C4-2B (cell line): Measurements from ENCODE around the gene SLTM.
"Not testable (repeated sequence)": the region's sequence is repeated elsewhere in the genome, so short reads cannot be mapped to it uniquely, and the experiment has no call there.

ENCODE experiments used
- H3K27ac ChIP-seq: fragments of 450-650 bp; 2 replicates; pipeline ENCODE4 v1.5.1; 2017
- ZFX ChIP-seq: fragments of 450-650 bp; IDR thresholded peaks from 2 replicates; pipeline ENCODE4 v1.6.1; 2017
- TF ChIP-seq, protein P1 (sequence below): fragments of 450-650 bp; conservative IDR thresholded peaks from 2 replicates; pipeline ENCODE4 v1.5.1; 2017; ENCODE audit warnings: mild to moderate bottlenecking

Gene SLTM

DNA sequence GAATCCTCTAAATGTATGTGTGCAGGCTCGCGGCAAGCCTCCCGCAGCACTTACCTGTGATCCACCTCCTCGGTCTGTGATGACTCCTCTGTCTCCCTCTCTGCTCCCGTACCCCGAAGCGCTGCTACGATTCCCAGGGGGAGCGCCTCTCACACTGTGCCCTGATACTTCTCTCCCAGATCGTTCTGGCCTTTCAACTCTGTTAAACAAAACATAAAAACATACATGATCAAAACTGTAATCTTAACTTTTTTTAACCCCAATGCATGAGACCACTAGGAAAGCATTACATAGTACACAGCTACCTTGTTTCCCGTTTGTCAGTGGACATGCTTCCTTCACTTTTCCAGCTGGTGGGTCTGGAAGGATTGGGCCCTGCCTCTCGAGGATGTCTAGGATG, 46.6 kb downstream of the SLTM start:
- TF ChIP-seq, protein P1, sequence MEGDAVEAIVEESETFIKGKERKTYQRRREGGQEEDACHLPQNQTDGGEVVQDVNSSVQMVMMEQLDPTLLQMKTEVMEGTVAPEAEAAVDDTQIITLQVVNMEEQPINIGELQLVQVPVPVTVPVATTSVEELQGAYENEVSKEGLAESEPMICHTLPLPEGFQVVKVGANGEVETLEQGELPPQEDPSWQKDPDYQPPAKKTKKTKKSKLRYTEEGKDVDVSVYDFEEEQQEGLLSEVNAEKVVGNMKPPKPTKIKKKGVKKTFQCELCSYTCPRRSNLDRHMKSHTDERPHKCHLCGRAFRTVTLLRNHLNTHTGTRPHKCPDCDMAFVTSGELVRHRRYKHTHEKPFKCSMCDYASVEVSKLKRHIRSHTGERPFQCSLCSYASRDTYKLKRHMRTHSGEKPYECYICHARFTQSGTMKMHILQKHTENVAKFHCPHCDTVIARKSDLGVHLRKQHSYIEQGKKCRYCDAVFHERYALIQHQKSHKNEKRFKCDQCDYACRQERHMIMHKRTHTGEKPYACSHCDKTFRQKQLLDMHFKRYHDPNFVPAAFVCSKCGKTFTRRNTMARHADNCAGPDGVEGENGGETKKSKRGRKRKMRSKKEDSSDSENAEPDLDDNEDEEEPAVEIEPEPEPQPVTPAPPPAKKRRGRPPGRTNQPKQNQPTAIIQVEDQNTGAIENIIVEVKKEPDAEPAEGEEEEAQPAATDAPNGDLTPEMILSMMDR = no peak
- TF ChIP-seq ZFX = no peak

DNA sequence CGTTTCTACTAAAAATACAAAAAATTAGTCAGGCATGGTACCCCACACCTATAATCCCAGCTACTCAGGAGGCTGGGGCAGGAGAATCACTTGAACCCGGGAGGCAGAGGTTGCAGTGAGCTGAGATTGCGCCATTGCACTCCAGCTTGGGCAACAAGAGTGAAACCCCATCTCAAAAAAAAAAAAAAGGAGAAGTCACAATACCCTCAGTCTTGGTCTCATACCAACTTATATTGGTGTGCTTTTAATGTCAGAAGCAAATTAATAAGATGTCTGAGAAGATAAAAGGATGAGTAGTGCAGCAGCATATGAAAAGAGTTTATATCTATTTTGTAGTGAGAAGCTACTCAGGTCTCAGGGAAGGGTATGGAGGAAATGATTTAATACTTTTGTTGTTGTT, 49.6 kb downstream of the SLTM start:
- not testable (repeated sequence) for H3K27ac ChIP-seq

More for the DNA sequence above, 46.6 kb downstream of the SLTM start:
- H3K27ac ChIP-seq = no peak overlapping the region

DNA sequence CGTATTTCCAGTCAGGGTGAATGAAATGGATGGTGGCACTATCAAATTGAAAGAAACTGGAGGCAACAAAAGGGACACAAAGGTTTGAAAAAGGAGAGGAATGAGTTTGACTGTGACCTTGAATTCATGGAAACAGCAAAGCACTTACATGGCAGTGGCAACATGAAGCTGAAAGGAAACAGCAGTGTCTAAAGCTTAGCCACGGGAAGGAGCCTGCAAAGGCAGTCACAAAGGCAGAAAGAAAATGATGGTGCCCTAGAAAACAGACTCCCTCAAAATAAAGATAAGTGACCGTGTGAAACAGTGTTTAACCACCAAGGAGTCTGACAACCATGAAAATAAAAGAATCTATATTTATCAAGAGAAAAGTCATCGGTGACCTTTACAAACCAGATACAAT, 51.2 kb downstream of the SLTM start:
- TF ChIP-seq, protein P1 = no peak
- no peak for TF ChIP-seq ZFX
- H3K27ac ChIP-seq = no peak overlapping the region

DNA sequence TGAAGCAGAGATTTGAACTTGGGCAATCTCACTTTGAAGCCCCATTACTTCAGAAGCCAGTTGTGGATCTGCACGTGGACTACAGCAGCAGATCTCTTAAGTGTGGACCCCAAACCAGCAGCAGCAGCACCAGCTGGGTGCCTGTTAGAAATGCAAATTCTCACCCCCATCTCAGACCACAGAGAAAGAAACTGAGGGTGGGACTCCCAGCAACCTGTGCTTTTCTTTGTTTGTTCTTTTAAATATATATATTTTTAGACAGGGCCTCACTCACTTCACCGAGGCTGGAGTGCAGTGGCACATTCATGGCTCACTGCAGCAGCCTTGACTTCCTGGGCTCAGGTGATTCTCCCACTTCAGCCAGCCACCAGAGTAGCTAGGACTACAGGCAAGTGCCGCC, 53.2 kb downstream of the SLTM start:
- no peak overlapping the region for H3K27ac ChIP-seq
- TF ChIP-seq, protein P1 = no peak
- TF ChIP-seq ZFX = no peak

DNA sequence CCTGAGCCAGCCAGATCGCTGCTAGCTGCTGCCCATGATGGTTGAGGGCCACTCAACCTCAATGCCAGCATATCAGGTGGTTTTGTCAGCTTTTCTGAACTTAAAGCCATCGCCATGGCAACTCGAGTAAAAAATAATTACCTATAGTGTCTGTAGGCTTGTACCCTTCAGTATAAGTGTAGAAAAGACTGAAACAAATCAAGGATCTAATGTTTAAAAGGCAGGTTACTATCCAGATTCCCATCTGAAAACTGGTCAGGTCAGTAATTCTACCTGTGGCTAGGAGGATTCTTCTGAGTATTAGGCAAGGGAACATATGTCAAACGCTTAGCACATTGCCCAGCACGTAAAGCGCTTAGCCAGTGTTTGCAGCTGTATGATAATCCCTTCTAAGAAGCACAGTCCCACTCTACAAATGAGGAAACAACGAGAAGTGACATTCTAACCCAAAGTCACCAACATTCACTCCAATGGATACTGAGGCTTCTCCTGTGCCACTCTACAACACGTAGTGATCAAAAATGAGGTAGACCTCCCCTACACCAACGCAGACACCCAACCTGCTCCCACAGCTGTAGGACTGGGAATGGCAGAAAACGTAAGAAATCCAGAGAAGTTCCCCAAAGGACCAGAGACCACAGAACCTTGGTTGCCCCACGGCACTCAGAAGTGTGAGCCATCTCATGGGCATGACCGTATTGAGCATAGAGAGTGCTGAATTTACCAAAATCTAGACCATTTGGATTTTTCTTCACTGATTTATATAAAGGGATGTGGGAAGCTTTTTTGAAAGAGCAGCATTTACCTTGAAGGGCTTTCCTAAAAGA, 55.3 kb downstream of the SLTM start:
- TF ChIP-seq, protein P1 = no peak
- TF ChIP-seq ZFX = no peak
- H3K27ac ChIP-seq = no peak overlapping the region

DNA sequence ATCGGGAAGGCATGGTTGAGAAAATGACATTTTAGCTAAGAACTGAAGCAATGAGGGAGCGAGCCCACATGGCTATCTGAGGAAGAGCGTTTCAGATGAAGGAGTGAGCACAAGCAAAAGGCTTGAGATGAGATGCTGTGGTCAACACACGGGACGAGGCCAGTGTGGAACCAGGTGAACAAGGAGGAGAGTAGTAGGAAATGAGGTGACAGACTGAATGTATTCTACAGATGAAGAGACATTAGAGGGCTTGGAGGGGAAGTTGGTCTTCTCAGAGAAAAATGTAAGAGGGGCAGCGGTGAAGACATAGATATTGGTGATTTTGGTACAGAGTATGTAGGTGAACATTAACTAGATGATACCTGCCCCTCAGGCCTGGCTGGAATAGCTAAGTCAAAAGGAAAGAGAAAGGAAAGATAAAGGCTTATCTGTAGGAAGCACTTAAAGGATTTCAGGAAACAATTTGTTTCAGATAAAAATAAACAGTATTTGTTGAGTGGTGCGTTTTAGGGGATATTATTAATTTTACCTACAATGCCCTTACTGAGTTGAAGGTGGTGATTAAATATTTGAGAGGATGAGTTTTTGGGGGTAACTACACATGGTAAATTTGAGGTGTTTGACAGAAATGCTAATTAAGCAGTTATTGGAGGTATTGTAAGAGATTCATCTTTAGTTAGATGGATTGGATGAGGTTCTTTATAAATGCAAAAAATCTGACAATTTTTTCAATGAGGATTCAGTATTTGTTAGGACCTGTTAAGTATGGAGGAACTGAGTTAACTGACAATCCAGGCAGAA, 57.0 kb downstream of the SLTM start:
- TF ChIP-seq ZFX = no peak
- TF ChIP-seq, protein P1 = no peak
- no peak overlapping the region for H3K27ac ChIP-seq

DNA sequence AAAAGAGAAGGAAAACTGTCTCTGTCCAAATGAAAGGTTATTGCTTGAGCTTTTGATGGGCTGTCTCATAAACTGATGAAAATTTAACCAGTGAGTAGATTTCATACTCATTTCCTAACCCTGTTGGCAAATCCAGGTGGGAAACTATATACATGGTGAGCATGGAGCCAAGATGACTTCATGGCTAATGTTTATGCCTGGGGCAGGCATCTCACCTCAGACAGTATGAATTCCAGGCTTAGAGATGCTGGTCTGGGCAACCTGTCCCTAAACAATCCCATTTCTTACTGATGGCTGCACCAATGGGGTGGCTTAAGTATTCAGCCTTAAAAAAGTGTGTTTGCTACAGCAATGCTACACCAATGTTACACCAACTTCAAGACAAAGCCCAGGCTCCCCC, 58.1 kb downstream of the SLTM start:
- H3K27ac ChIP-seq = no peak overlapping the region
- TF ChIP-seq, protein P1 = no peak
- no peak for TF ChIP-seq ZFX
